COR-L47 (cell line): ENCODE results near the gene MAP4.
"Not testable (repeated sequence)": the region's sequence is repeated elsewhere in the genome, so short reads cannot be mapped to it uniquely, and the experiment has no call there.

Experiments used
- DNase-seq: peaks from one replicate; lab custom pipeline; 2025; lab: John Stamatoyannopoulos, UW

Gene MAP4

GRCh38 chr3:47896736-47897135 lies 119.5 kb downstream of the MAP4 start:
- no peak for DNase-seq

- DNase-seq = no peak
These were observed 121.0 kb downstream of the MAP4 start for GRCh38 chr3:47895241-47895640.

- DNase-seq = no peak
These were observed 123.8 kb downstream of the MAP4 start for GRCh38 chr3:47892286-47893040.

- DNase-seq = no peak
These were observed 124.6 kb downstream of the MAP4 start for GRCh38 chr3:47891613-47892005.

- DNase-seq = no peak
These were observed 125.2 kb downstream of the MAP4 start for GRCh38 chr3:47890828-47891612.

GRCh38 chr3:47890126-47890827 lies 125.9 kb downstream of the MAP4 start:
- no peak for DNase-seq

- DNase-seq = no peak
These were observed 127.0 kb downstream of the MAP4 start for GRCh38 chr3:47888986-47889757.

- not testable (repeated sequence) for DNase-seq
These were observed 128.2 kb downstream of the MAP4 start for GRCh38 chr3:47887991-47888390.

GRCh38 chr3:47885168-47885567 lies 131.0 kb downstream of the MAP4 start:
- DNase-seq = no peak

- DNase-seq = no peak
These were observed 131.6 kb downstream of the MAP4 start for GRCh38 chr3:47884603-47885002.

- DNase-seq = no peak
These were observed 133.9 kb downstream of the MAP4 start for GRCh38 chr3:47882338-47882737.

GRCh38 chr3:47877719-47878118 lies 138.5 kb downstream of the MAP4 start:
- DNase-seq = no peak

GRCh38 chr3:47877290-47877689 lies 138.9 kb downstream of the MAP4 start:
- DNase-seq = no peak

GRCh38 chr3:47874913-47875312 lies 141.3 kb downstream of the MAP4 start:
- DNase-seq = no peak

- no peak for DNase-seq
These were observed 141.8 kb downstream of the MAP4 start for GRCh38 chr3:47874438-47874837.

- no peak for DNase-seq
These were observed 143.3 kb downstream of the MAP4 start for GRCh38 chr3:47872916-47873315.

GRCh38 chr3:47871389-47871788 lies 144.8 kb downstream of the MAP4 start:
- no peak for DNase-seq

- no peak for DNase-seq
These were observed 145.4 kb downstream of the MAP4 start for GRCh38 chr3:47870702-47871260.

- DNase-seq = no peak
These were observed 146.1 kb downstream of the MAP4 start for GRCh38 chr3:47870156-47870555.

- no peak for DNase-seq
These were observed 147.9 kb downstream of the MAP4 start for GRCh38 chr3:47868306-47868705.

- no peak for DNase-seq
These were observed 148.7 kb downstream of the MAP4 start for GRCh38 chr3:47867451-47868044.
